WTC11 (cell line): Measurements from ENCODE around the gene LEUTX. TPM values are rescaled to one million over a fixed set of nuclear protein-coding genes. Genes with fewer than 3 reads are reported as not detected.

Source experiments
- ATAC-seq: fragments of 200-7000 bp; cut with Tn5 transposase; 2 replicates; pipeline ENCODE4 v1.10.0; 2021; ENCODE audit warnings: mild to moderate bottlenecking, moderate library complexity
- CTCF ChIA-PET: fragments of 300-600 bp; sonication (Branson Sonifier 250); formaldehyde crosslinking; loops from one replicate; lab custom pipeline; 2021; ENCODE audit warnings: antibody characterized with exemption; lab: Charles Lee
- POLR2A ChIA-PET: fragments of 350-600 bp; sonication (Branson Sonifier 250); formaldehyde crosslinking; loops from one replicate; lab custom pipeline; 2021; ENCODE audit warnings: antibody characterized with exemption; lab: Charles Lee
- DNase-seq: peaks from one replicate; pipeline ENCODE4 v3.0.0; 2021; ENCODE audit warnings: low spot score
- H3K27ac Mint-ChIP-seq: 2 replicates; pipeline ENCODE4 v1.8.0; 2021; ENCODE audit warnings: mixed read lengths
- H3K27me3 Mint-ChIP-seq: 2 replicates; pipeline ENCODE4 v1.8.0; 2021; ENCODE audit warnings: low read depth, mild to moderate bottlenecking, moderate library complexity, mixed read lengths
- H3K36me3 Mint-ChIP-seq: 2 replicates; pipeline ENCODE4 v1.8.0; 2021; ENCODE audit warnings: mixed read lengths
- H3K4me1 Mint-ChIP-seq: 2 replicates; pipeline ENCODE4 v1.8.0; 2022; ENCODE audit warnings: mixed read lengths
- H3K4me3 Mint-ChIP-seq: 2 replicates; pipeline ENCODE4 v1.8.0; 2021; ENCODE audit warnings: mild to moderate bottlenecking, moderate library complexity, mixed read lengths
- H3K9me3 Mint-ChIP-seq: 2 replicates; pipeline ENCODE4 v1.8.0; 2021; ENCODE audit warnings: mixed read lengths
- AFF4 ChIP-seq: sonication (generic); formaldehyde crosslinking; IDR thresholded peaks from 2 replicates; pipeline ENCODE4 v1.8.1; 2023; ENCODE audit warnings: mild to moderate bottlenecking, missing genetic modification reagents, borderline replicate concordance
- ATF3 ChIP-seq: sonication (generic); formaldehyde crosslinking; conservative IDR thresholded peaks from 2 replicates; pipeline ENCODE4 v1.8.1; 2022; ENCODE audit warnings: mild to moderate bottlenecking, missing genetic modification reagents
- CBFB ChIP-seq: sonication (generic); formaldehyde crosslinking; IDR thresholded peaks from 2 replicates; pipeline ENCODE4 v1.8.1; 2022; ENCODE audit warnings: mild to moderate bottlenecking, low read depth, missing genetic modification reagents
- CREB1 ChIP-seq: sonication (generic); formaldehyde crosslinking; IDR thresholded peaks from 2 replicates; pipeline ENCODE4 v1.8.0; 2023; ENCODE audit warnings: mild to moderate bottlenecking, missing genetic modification reagents
- CTCF ChIP-seq: fragments of 200-600 bp; IDR thresholded peaks from 2 replicates; pipeline ENCODE4 v1.8.0; 2022; ENCODE audit warnings: antibody characterized with exemption
- ETV6 ChIP-seq: sonication (generic); formaldehyde crosslinking; IDR thresholded peaks from 2 replicates; pipeline ENCODE4 v1.8.1; 2022; ENCODE audit warnings: mild to moderate bottlenecking, missing genetic modification reagents
- GTF2I ChIP-seq: fragments of 250-450 bp; sonication (Bioruptor Pico); conservative IDR thresholded peaks from 2 replicates; pipeline ENCODE4 v1.4.0; 2021; ENCODE audit warnings: mild to moderate bottlenecking
- HMGA2 ChIP-seq: fragments of 250-450 bp; sonication (Bioruptor Pico); IDR thresholded peaks from 2 replicates; pipeline ENCODE4 v1.4.0; 2021; ENCODE audit warnings: mild to moderate bottlenecking, moderate library complexity
- MAX ChIP-seq: sonication (generic); formaldehyde crosslinking; IDR thresholded peaks from 2 replicates; pipeline ENCODE4 v1.8.0; 2022; ENCODE audit warnings: mild to moderate bottlenecking, missing genetic modification reagents
- NFYB ChIP-seq: sonication (generic); formaldehyde crosslinking; conservative IDR thresholded peaks from 2 replicates; pipeline ENCODE4 v1.8.0; 2022; ENCODE audit warnings: low read depth, missing genetic modification reagents
- OVOL2 ChIP-seq: fragments of 250-450 bp; sonication (Bioruptor Pico); IDR thresholded peaks from 2 replicates; pipeline ENCODE4 v1.9.0; 2021; ENCODE audit warnings: mild to moderate bottlenecking, borderline replicate concordance
- PRRX2 ChIP-seq: fragments of 250-450 bp; sonication (Bioruptor Pico); IDR thresholded peaks from 2 replicates; pipeline ENCODE4 v1.8.0; 2021; ENCODE audit warnings: mild to moderate bottlenecking
- USF2 ChIP-seq: sonication (generic); formaldehyde crosslinking; IDR thresholded peaks from 2 replicates; pipeline ENCODE4 v1.8.1; 2023; ENCODE audit warnings: mild to moderate bottlenecking, missing genetic modification reagents, moderate library complexity
- ZBTB43 ChIP-seq: sonication (generic); formaldehyde crosslinking; IDR thresholded peaks from 2 replicates; pipeline ENCODE4 v1.8.1; 2023; ENCODE audit warnings: mild to moderate bottlenecking, missing genetic modification reagents
- ZNF232 ChIP-seq: sonication (generic); formaldehyde crosslinking; IDR thresholded peaks from 2 replicates; pipeline ENCODE4 v1.8.0; 2022; ENCODE audit warnings: mild to moderate bottlenecking, missing genetic modification reagents
- ZNF281 ChIP-seq: sonication (generic); formaldehyde crosslinking; IDR thresholded peaks from 2 replicates; pipeline ENCODE4 v1.8.0; 2023; ENCODE audit warnings: mild to moderate bottlenecking, missing genetic modification reagents
- ZNF423 ChIP-seq: fragments of 250-450 bp; sonication (Bioruptor Pico); IDR thresholded peaks from 2 replicates; pipeline ENCODE4 v2.1.2; 2022; ENCODE audit warnings: mild to moderate bottlenecking, moderate library complexity
- total RNA-seq: library from RNA; stranded (reverse); gene quantifications from 3 replicates; pipeline ENCODE4 v1.2.3, GENCODE V29; 2021

The LEUTX gene
- total RNA-seq, 1 experiment from 2014 or later: not detected

- no peak for TF ChIP-seq ZNF423 (CRISPR knock-in tag)
- TF ChIP-seq CTCF: peak; percentile 93
- DNase-seq (peak; percentile 85), ATAC-seq (peak; percentile 92)
- peak overlapping the region; percentile 69 for H3K4me3 Mint-ChIP-seq
- peaks cover 7% of the 10 kb centered on the region for H3K9me3 Mint-ChIP-seq
- peaks cover 28% of the 10 kb centered on the region for H3K4me1 Mint-ChIP-seq
- H3K36me3 Mint-ChIP-seq: no peaks in the 10 kb centered on the region
- ChIA-PET CTCF (interaction anchor here (0.6 to 2.9 kb wide), 36 partner anchors 9 to 460 kb away, joined by 3 to 43 read pairs (median 4); partner anchors contain the start of genes DYRK1B, FBL, LEUTX and PSMC4), POLR2A (interaction anchor here (0.6 to 1.1 kb wide), 3 partner anchors 53 to 204 kb away, joined by 3 to 6 read pairs (median 4); partner anchors contain the start of genes FBL and PSMC4)
- no peak overlapping the region for H3K27ac Mint-ChIP-seq
- H3K27me3 Mint-ChIP-seq: peaks cover 3% of the 10 kb centered on the region; the same call in 1 of the 2 replicates
Observed at GRCh38 chr19:39792999-39793546, 14.4 kb downstream of the LEUTX start.

GRCh38 chr19:39795001-39795400, 16.3 kb downstream of the LEUTX start:
- DNase-seq (no peak), ATAC-seq (no peak)
- ChIA-PET CTCF (interaction anchor here (1.7 kb wide), 1 partner anchor 48 kb away, joined by 10 read pairs; no protein-coding TSS in a partner anchor), POLR2A (interaction anchor here (1.0 kb wide), 1 partner anchor 30 kb away, joined by 3 read pairs; no protein-coding TSS in a partner anchor)
- Mint-ChIP-seq H3K27me3 (peaks cover 3% of the 10 kb centered on the region; the same call in 1 of the 2 replicates), H3K4me3 (no peak overlapping the region), H3K27ac (no peak overlapping the region), H3K9me3 (no peaks in the 10 kb centered on the region), H3K4me1 (peaks cover 28% of the 10 kb centered on the region), H3K36me3 (no peaks in the 10 kb centered on the region)
- TF ChIP-seq PRRX2 (CRISPR knock-in tag) (no peak), OVOL2 (CRISPR knock-in tag) (no peak), ZNF232 (CRISPR knock-in tag) (no peak), MAX (CRISPR knock-in tag) (no peak), ATF3 (CRISPR knock-in tag) (no peak), CREB1 (CRISPR knock-in tag) (no peak), HMGA2 (CRISPR knock-in tag) (no peak), ETV6 (no peak)

- ChIA-PET POLR2A (interaction anchor here (1.0 to 1.1 kb wide), 2 partner anchors 29 to 37 kb away, joined by 3 read pairs; partner anchors contain the start of gene DYRK1B), CTCF (interaction anchor here (1.1 to 1.7 kb wide), 4 partner anchors 29 to 369 kb away, joined by 3 to 10 read pairs (median 6); partner anchors contain the start of gene DYRK1B)
- no peaks in the 10 kb centered on the region for H3K27me3 Mint-ChIP-seq
- ATAC-seq: peak; percentile 45
- peak overlapping the region; percentile 55; the same call in 1 of the 2 replicates for H3K27ac Mint-ChIP-seq
- no peak overlapping the region for H3K4me3 Mint-ChIP-seq
- no peaks in the 10 kb centered on the region for H3K36me3 Mint-ChIP-seq
- peaks cover 28% of the 10 kb centered on the region for H3K4me1 Mint-ChIP-seq
- no peaks in the 10 kb centered on the region for H3K9me3 Mint-ChIP-seq
- DNase-seq: no peak
- TF ChIP-seq AFF4 (CRISPR knock-in tag) (no peak), CBFB (no peak), PRRX2 (CRISPR knock-in tag) (peak; percentile 93), NFYB (no peak), ZBTB43 (CRISPR knock-in tag) (no peak), MAX (CRISPR knock-in tag) (0 out of 2 replicates have a peak, but pooled peaks have one; percentile 28), GTF2I (CRISPR knock-in tag) (no peak), USF2 (CRISPR knock-in tag) (no peak), ZNF281 (CRISPR knock-in tag) (no peak), ATF3 (CRISPR knock-in tag) (no peak)
Observed at GRCh38 chr19:39796000-39796498, 17.4 kb downstream of the LEUTX start.
